Activated naive CD4-positive, alpha-beta T cell treated with anti-CD3 and anti-CD28 coated beads, Interleukin-2, amount 10 ng/mL, durations not matched to agents 5 hours and 36 hours (primary cell): ENCODE data around the gene OR2T6. TPM values are rescaled to one million over a fixed set of nuclear protein-coding genes. Genes with fewer than 3 reads are reported as not detected.

Experiments used
- total RNA-seq, 2 experiments: library from RNA; stranded (reverse); gene quantifications; one replicate each; pipeline ENCODE4 v1.2.3, GENCODE V29; 2021

OR2T6 gene
- total RNA-seq = not detected

GRCh38 chr1:248375446-248375845 is at the start of gene OR2T6:
Gene OR2T6 (plus strand): TSS chr1:248375746. CDS start chr1:248387609, 11,863 bp downstream.

DNA sequence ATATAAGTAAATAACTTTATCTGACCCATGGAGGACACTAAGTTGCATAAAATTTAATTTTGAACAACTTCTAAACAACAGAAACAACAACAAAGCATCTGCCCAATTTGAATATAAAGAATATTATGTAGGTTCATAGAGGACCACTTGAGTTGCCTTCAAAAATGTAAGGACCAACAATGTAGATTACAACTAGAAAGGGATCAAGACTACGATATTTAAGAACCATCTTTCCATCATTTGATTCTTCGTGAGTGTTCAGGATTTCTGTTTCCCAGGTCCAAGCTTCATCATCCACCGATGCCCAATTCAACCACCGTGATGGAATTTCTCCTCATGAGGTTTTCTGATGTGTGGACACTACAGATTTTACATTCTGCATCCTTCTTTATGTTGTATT is 27.1 kb upstream of the OR2T6 start, which contains the start of gene OR14C36:
Gene OR14C36 (plus strand): TSS at position 301 of the 400 bp plus-strand sequence. CDS start 0 bp downstream, at position 301.

DNA sequence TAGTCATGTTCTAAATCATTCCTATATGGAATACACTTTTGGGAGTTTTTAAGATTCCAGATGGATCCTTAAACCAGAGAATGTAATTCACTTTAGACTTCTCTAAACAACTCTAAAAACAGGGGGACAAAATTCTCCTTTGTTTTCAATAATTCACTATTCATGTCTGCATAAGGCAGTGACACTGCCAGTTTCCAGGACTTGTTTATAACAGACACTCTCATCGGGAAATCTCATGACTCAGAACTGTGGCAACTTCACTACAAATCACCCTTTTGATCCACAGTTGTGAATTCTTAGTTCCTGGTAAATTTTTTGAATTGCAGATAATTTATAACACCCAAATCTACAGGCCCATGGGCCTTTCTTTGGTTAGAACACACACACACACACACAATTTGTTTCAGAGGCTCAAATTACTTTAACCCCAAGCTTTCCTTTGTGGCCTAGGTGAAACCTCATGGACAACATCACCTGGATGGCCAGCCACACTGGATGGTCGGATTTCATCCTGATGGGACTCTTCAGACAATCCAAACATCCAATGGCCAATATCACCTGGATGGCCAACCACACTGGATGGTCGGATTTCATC is 14.3 kb upstream of the OR2T6 start, which contains the start of gene OR2T4:
Gene OR2T4 (plus strand): TSS at position 545 of the 595 bp plus-strand sequence. CDS start 0 bp downstream, at position 545.

GRCh38 chr1:248402748-248403147 is 27.2 kb downstream of the OR2T6 start, which contains the start of gene OR2T1:
Gene OR2T1 (plus strand): TSS chr1:248403048. CDS start chr1:248406148, 3,100 bp downstream.

Other genes with a start within 250 kb of the OR2T6 start
- not detected for gene OR2M5, start 230.6 kb upstream of the OR2T6 start, total RNA-seq
- gene OR2M2, start 200.9 kb upstream of the OR2T6 start, total RNA-seq = not detected
- not detected for gene OR2M3, start 178.5 kb upstream of the OR2T6 start, total RNA-seq
- gene OR2M4, start 144.3 kb upstream of the OR2T6 start, total RNA-seq = not detected
- not detected for gene OR2T33, start 97.8 kb upstream of the OR2T6 start, total RNA-seq
- gene OR2T12, start 72.3 kb upstream of the OR2T6 start, total RNA-seq = not detected
- not detected for gene OR2M7, start 51.2 kb upstream of the OR2T6 start, total RNA-seq
- not detected for gene OR14C36, start 27.0 kb upstream of the OR2T6 start, total RNA-seq
- not detected for gene OR2T4, start 14.1 kb upstream of the OR2T6 start, total RNA-seq
- gene OR2T1, start 27.3 kb downstream of the OR2T6 start, total RNA-seq = not detected
- gene OR2T2, start 69.9 kb downstream of the OR2T6 start, total RNA-seq = not detected
- gene OR2T3, start 97.6 kb downstream of the OR2T6 start, total RNA-seq = not detected
- not detected for gene OR2T5, start 112.8 kb downstream of the OR2T6 start, total RNA-seq
- gene OR2G6, start 132.3 kb downstream of the OR2T6 start, total RNA-seq = not detected
- not detected for gene OR2T29, start 187.0 kb downstream of the OR2T6 start, total RNA-seq
- gene OR2T34, start 199.0 kb downstream of the OR2T6 start, total RNA-seq = not detected
- not detected for gene OR2T10, start 222.0 kb downstream of the OR2T6 start, total RNA-seq